Measurements from ENCODE around the gene SCLY.
A peak's percentile ranks its signal among the peaks of the same experiment; 100 is the strongest.

Gene SCLY, protein sequence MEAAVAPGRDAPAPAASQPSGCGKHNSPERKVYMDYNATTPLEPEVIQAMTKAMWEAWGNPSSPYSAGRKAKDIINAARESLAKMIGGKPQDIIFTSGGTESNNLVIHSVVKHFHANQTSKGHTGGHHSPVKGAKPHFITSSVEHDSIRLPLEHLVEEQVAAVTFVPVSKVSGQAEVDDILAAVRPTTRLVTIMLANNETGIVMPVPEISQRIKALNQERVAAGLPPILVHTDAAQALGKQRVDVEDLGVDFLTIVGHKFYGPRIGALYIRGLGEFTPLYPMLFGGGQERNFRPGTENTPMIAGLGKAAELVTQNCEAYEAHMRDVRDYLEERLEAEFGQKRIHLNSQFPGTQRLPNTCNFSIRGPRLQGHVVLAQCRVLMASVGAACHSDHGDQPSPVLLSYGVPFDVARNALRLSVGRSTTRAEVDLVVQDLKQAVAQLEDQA

DNA sequence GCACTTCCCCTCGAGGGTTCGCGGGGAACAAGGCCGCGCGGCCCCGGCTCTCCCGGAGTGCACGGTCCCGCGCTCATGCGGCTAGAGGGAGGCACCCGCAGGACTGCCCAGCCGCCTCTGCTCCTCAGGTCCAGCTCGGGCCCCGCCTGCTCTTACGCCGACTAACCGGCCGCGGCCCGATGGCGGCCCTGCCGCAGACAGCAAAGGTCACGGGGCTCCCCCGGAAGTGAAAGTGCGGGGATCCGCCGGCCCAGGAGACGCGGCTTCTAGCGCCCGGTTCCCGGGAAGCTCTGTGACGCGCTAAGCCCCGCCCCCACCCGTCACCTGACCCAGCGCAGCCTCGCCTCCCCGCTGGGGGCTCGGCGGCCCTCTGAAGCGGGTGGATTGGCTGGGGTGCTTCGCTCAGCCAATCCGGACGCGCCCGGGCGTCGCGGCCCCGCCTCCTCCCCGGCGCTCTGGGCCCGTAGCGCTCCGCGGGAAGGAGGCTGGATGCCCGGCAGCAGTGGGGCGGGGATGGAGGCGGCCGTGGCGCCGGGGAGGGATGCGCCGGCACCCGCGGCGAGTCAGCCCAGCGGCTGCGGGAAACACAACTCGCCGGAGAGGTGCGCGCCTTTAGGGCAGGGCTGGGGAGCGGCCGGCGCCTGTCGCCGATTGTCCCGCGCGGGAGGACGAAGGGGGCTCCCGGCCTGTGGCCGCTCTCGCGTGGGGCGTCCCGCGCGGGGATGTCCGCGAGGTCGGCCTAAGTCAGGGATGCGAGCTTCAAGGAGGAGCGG is at the start of gene SCLY:
Gene SCLY (plus strand): TSS at position 460 of the 773 bp plus-strand sequence. CDS start 54 bp downstream, at position 514.
- no peaks in the 10 kb centered on the region for H3K9me3 ChIP-seq (ENCODE audit: low read length)
- peaks cover 6% of the 10 kb centered on the region for H3K36me3 ChIP-seq (ENCODE audit: insufficient read depth, low read length)
- H3K4me3 ChIP-seq (ENCODE audit: low read length) = peak within 1 kb of the TSS; percentile 79
- H2AFZ ChIP-seq (ENCODE audit: low read depth, low read length) = peak within 1 kb of the TSS; percentile 91
- H3K4me1 ChIP-seq (ENCODE audit: insufficient read depth, low read length) = peaks cover 12% of the 10 kb centered on the region
- no peaks in the 10 kb centered on the region for H3K27me3 ChIP-seq (ENCODE audit: insufficient read depth, low read length)

GRCh38 chr2:238013806-238014205 is 47.0 kb upstream of the SCLY start:
- Histone ChIP-seq H3K36me3 (ENCODE audit: insufficient read depth, low read length) (peaks cover 7% of the 10 kb centered on the region), H3K27me3 (ENCODE audit: insufficient read depth, low read length) (no peaks in the 10 kb centered on the region), H3K4me3 (ENCODE audit: low read length) (no peak overlapping the region), H2AFZ (ENCODE audit: low read depth, low read length) (no peak overlapping the region), H3K9me3 (ENCODE audit: low read length) (no peaks in the 10 kb centered on the region), H3K4me1 (ENCODE audit: insufficient read depth, low read length) (peaks cover 8% of the 10 kb centered on the region)

DNA sequence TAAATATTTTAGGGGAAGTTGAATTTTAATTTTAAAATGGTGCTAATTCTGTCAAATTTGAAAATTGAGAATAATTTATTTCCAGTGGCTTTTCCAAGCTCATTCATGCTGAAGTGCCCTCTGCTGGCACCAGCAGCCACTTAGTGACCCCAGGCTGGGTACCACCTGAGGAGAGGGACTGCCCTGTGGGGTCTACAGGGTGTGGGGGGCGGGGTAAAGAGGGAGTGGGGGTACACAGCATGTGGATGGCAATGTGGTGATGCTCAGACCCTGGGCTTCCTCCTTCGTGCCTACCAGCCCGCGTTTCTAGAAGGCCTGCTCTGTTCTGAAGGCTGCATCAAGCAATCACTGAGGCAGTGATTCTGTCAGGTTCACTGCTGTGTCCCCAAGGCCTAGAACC is 45.1 kb upstream of the SCLY start:
- H3K9me3 ChIP-seq (ENCODE audit: low read length) = no peaks in the 10 kb centered on the region
- H3K4me3 ChIP-seq (ENCODE audit: low read length) = no peak overlapping the region
- H2AFZ ChIP-seq (ENCODE audit: low read depth, low read length) = no peak overlapping the region
- no peaks in the 10 kb centered on the region for H3K4me1 ChIP-seq (ENCODE audit: insufficient read depth, low read length)
- no peaks in the 10 kb centered on the region for H3K27me3 ChIP-seq (ENCODE audit: insufficient read depth, low read length)
- peaks cover 7% of the 10 kb centered on the region for H3K36me3 ChIP-seq (ENCODE audit: insufficient read depth, low read length)

- Histone ChIP-seq H2AFZ (ENCODE audit: low read depth, low read length) (no peak overlapping the region), H3K27me3 (ENCODE audit: insufficient read depth, low read length) (no peaks in the 10 kb centered on the region), H3K4me3 (ENCODE audit: low read length) (no peak overlapping the region), H3K36me3 (ENCODE audit: insufficient read depth, low read length) (peaks cover 7% of the 10 kb centered on the region), H3K4me1 (ENCODE audit: insufficient read depth, low read length) (no peaks in the 10 kb centered on the region), H3K9me3 (ENCODE audit: low read length) (no peaks in the 10 kb centered on the region)
Observed at GRCh38 chr2:238016526-238016925, 44.3 kb upstream of the SCLY start.

DNA sequence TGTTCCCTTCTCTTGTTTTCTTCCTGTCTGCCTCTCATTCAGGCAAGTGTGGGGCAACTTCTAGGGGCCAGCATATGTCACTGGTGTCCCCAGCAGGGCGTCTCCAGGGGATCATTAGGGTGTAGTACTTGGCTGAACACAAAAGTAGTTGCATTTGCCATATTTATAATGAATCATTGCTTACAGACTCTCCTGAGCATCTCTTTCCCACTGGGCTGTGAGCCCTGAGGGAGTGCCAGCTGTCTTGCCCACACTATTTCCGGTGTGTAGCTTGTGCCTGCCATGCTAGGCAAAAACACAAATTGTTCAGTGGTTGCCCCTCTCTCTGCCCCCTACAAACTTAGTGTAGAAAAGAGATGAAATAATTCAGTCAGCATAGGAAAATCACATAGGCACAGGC is 40.8 kb upstream of the SCLY start:
- H3K9me3 ChIP-seq (ENCODE audit: low read length) = no peaks in the 10 kb centered on the region
- no peak overlapping the region for H3K4me3 ChIP-seq (ENCODE audit: low read length)
- no peak overlapping the region for H2AFZ ChIP-seq (ENCODE audit: low read depth, low read length)
- no peaks in the 10 kb centered on the region for H3K27me3 ChIP-seq (ENCODE audit: insufficient read depth, low read length)
- peaks cover 7% of the 10 kb centered on the region for H3K36me3 ChIP-seq (ENCODE audit: insufficient read depth, low read length)
- no peaks in the 10 kb centered on the region for H3K4me1 ChIP-seq (ENCODE audit: insufficient read depth, low read length)

- no peaks in the 10 kb centered on the region for H3K9me3 ChIP-seq (ENCODE audit: low read length)
- H3K27me3 ChIP-seq (ENCODE audit: insufficient read depth, low read length) = no peaks in the 10 kb centered on the region
- no peak overlapping the region for H3K4me3 ChIP-seq (ENCODE audit: low read length)
- H3K4me1 ChIP-seq (ENCODE audit: insufficient read depth, low read length) = no peaks in the 10 kb centered on the region
- H2AFZ ChIP-seq (ENCODE audit: low read depth, low read length) = no peak overlapping the region
- H3K36me3 ChIP-seq (ENCODE audit: insufficient read depth, low read length) = peaks cover 9% of the 10 kb centered on the region
Observed at GRCh38 chr2:238020816-238021215, 40.0 kb upstream of the SCLY start.

GRCh38 chr2:238021327-238021726 is 39.5 kb upstream of the SCLY start:
- H3K4me3 ChIP-seq (ENCODE audit: low read length) = no peak overlapping the region
- no peaks in the 10 kb centered on the region for H3K4me1 ChIP-seq (ENCODE audit: insufficient read depth, low read length)
- H3K9me3 ChIP-seq (ENCODE audit: low read length) = no peaks in the 10 kb centered on the region
- peaks cover 8% of the 10 kb centered on the region for H3K36me3 ChIP-seq (ENCODE audit: insufficient read depth, low read length)
- no peak overlapping the region for H2AFZ ChIP-seq (ENCODE audit: low read depth, low read length)
- H3K27me3 ChIP-seq (ENCODE audit: insufficient read depth, low read length) = no peaks in the 10 kb centered on the region

- Histone ChIP-seq H3K4me3 (ENCODE audit: low read length) (no peak overlapping the region), H2AFZ (ENCODE audit: low read depth, low read length) (no peak overlapping the region), H3K36me3 (ENCODE audit: insufficient read depth, low read length) (peaks cover 13% of the 10 kb centered on the region), H3K9me3 (ENCODE audit: low read length) (no peaks in the 10 kb centered on the region), H3K27me3 (ENCODE audit: insufficient read depth, low read length) (no peaks in the 10 kb centered on the region), H3K4me1 (ENCODE audit: insufficient read depth, low read length) (no peaks in the 10 kb centered on the region)
Observed at GRCh38 chr2:238022594-238023157, 38.1 kb upstream of the SCLY start.

DNA sequence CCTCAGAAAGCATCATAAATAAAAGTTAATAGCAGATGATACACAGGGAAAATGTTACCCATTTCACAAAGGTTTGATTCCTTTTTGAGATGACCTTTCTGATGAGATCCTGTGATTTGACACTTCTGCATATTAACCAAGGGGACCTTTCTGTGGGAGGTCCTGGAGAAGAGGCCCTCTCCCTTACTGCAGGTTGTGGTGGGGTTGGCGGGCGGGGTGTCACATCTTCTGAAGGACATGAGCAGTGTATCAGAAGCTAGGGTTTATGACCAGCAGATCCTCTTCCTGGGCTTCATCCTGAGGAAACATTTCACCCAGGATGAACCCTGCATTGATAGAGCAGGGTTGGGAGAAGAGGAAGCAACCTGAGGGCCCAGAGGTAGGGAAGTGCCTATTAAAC is 37.2 kb upstream of the SCLY start:
- H3K9me3 ChIP-seq (ENCODE audit: low read length) = no peaks in the 10 kb centered on the region
- H2AFZ ChIP-seq (ENCODE audit: low read depth, low read length) = no peak overlapping the region
- no peaks in the 10 kb centered on the region for H3K27me3 ChIP-seq (ENCODE audit: insufficient read depth, low read length)
- no peak overlapping the region for H3K4me3 ChIP-seq (ENCODE audit: low read length)
- peaks cover 13% of the 10 kb centered on the region for H3K36me3 ChIP-seq (ENCODE audit: insufficient read depth, low read length)
- H3K4me1 ChIP-seq (ENCODE audit: insufficient read depth, low read length) = no peaks in the 10 kb centered on the region

DNA sequence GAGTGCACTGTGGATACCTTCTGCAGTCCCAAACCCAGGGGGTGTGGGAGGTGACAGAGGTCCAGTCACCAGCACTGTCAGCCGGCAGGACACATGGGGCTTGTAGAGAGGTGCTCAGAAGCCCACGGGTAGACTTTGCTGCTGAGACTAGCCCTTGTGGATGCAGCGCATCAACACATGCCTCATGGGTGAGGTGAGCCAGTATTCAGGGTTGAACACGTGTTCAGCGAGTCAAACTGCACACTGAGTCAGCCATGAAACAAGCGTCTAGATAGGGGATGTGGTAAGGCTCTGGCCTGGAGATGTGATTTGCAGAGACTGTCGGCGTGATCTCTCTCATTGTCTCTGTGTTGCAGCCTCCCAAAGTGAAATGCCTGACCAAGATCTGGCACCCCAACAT is 35.8 kb upstream of the SCLY start:
- Histone ChIP-seq H3K4me1 (ENCODE audit: insufficient read depth, low read length) (no peaks in the 10 kb centered on the region), H3K27me3 (ENCODE audit: insufficient read depth, low read length) (no peaks in the 10 kb centered on the region), H3K4me3 (ENCODE audit: low read length) (no peak overlapping the region), H2AFZ (ENCODE audit: low read depth, low read length) (no peak overlapping the region), H3K36me3 (ENCODE audit: insufficient read depth, low read length) (peaks cover 18% of the 10 kb centered on the region), H3K9me3 (ENCODE audit: low read length) (no peaks in the 10 kb centered on the region)

- no peak overlapping the region for H3K4me3 ChIP-seq (ENCODE audit: low read length)
- H3K9me3 ChIP-seq (ENCODE audit: low read length) = no peaks in the 10 kb centered on the region
- H3K27me3 ChIP-seq (ENCODE audit: insufficient read depth, low read length) = no peaks in the 10 kb centered on the region
- peaks cover 26% of the 10 kb centered on the region for H3K36me3 ChIP-seq (ENCODE audit: insufficient read depth, low read length)
- no peaks in the 10 kb centered on the region for H3K4me1 ChIP-seq (ENCODE audit: insufficient read depth, low read length)
- no peak overlapping the region for H2AFZ ChIP-seq (ENCODE audit: low read depth, low read length)
Observed at GRCh38 chr2:238025741-238026360, 35.0 kb upstream of the SCLY start.

- H3K27me3 ChIP-seq (ENCODE audit: insufficient read depth, low read length) = no peaks in the 10 kb centered on the region
- H3K4me1 ChIP-seq (ENCODE audit: insufficient read depth, low read length) = no peaks in the 10 kb centered on the region
- no peaks in the 10 kb centered on the region for H3K9me3 ChIP-seq (ENCODE audit: low read length)
- no peak overlapping the region for H2AFZ ChIP-seq (ENCODE audit: low read depth, low read length)
- H3K4me3 ChIP-seq (ENCODE audit: low read length) = no peak overlapping the region
- peaks cover 35% of the 10 kb centered on the region for H3K36me3 ChIP-seq (ENCODE audit: insufficient read depth, low read length)
Observed at GRCh38 chr2:238027058-238027457, 33.7 kb upstream of the SCLY start.

Data from neuron (in vitro differentiated cells).